ENCODE results near the gene SH2D2A.

DNA sequence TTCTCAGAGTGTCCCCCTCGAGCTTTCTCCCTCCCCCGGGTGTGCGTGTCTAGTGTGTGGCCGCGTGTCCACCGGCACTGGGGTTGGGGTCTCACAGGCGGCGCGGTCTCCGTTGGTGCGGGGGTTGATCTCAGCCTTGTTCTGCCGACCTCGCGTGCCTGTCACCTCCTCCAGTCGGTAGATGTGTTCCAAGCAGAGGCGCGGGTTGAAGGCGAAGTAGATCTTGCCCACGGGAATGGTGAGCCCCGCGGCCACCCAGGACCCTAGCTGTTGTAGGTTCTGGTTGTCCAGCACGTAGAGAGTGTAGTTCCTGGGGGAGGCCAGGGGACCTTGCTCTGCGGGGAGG, 32.5 kb upstream of the SH2D2A start:
- TF ChIP-seq EZH2phosphoT487 (IDR thresholded peaks at IDR 0.05; ENCODE audit: low read depth, severe bottlenecking, unreplicated experiment), result no peak
- TF ChIP-seq, protein P1, sequence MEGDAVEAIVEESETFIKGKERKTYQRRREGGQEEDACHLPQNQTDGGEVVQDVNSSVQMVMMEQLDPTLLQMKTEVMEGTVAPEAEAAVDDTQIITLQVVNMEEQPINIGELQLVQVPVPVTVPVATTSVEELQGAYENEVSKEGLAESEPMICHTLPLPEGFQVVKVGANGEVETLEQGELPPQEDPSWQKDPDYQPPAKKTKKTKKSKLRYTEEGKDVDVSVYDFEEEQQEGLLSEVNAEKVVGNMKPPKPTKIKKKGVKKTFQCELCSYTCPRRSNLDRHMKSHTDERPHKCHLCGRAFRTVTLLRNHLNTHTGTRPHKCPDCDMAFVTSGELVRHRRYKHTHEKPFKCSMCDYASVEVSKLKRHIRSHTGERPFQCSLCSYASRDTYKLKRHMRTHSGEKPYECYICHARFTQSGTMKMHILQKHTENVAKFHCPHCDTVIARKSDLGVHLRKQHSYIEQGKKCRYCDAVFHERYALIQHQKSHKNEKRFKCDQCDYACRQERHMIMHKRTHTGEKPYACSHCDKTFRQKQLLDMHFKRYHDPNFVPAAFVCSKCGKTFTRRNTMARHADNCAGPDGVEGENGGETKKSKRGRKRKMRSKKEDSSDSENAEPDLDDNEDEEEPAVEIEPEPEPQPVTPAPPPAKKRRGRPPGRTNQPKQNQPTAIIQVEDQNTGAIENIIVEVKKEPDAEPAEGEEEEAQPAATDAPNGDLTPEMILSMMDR (IDR thresholded peaks at IDR 0.05; ENCODE audit: poor library complexity), result no peak
